H1 (cell line): Measurements from ENCODE around the gene TBC1D23. TPM values are rescaled to one million over a fixed set of nuclear protein-coding genes. Genes with fewer than 3 reads are reported as not detected.

Experiments
- CHD7 ChIP-seq: fragments of 300-600 bp; sonication (generic); IDR thresholded peaks from 2 replicates; pipeline ENCODE4 v1.7.1; 2012; ENCODE audit warnings: low read length, moderate library complexity, mild to moderate bottlenecking, inconsistent platforms; ENCODE audit not compliant: insufficient replicate concordance
- EGR1 ChIP-seq: IDR thresholded peaks from 2 replicates; pipeline ENCODE4 v1.6.1; 2011; ENCODE audit warnings: low read depth, low read length, borderline replicate concordance
- FOSL1 ChIP-seq: IDR thresholded peaks from 2 replicates; pipeline ENCODE4 v1.6.1; 2011; ENCODE audit warnings: mild to moderate bottlenecking, low read depth, low read length, moderate library complexity; ENCODE audit not compliant: insufficient read depth
- GTF2F1 ChIP-seq: IDR thresholded peaks from 2 replicates; pipeline ENCODE4 v1.6.1; 2012; ENCODE audit warnings: low read depth, low read length, improper control_type of control experiment, borderline replicate concordance
- POLR2AphosphoS5 ChIP-seq: IDR thresholded peaks from 2 replicates; pipeline ENCODE4 v1.6.1; 2011; ENCODE audit warnings: low read depth, low read length
- polyA plus RNA-seq, 7 experiments: library from polyadenylated mRNA; depleted of rRNA in 3 of 7; stranded (reverse) in 5 of 7; unstranded in 2 of 7; fragments of >200 nt in 5 of 7; fragments of 200-250 nt in 2 of 7; gene quantifications; 1 replicate in 5 of 7; 2 replicates in 1 of 7; 4 replicates in 1 of 7; pipeline versions ENCODE4 v1.2.1 to v1.2.3, GENCODE V29; 2011 to 2013; ENCODE audit warnings: missing spikeins in 2 of 7, mixed read lengths in 2 of 7
- total RNA-seq: library from RNA; stranded (reverse); fragmentation: NEBNext Ultra II Directional; extraction: Animal tissue kit (Norgen Biotek cat#: 25700); gene quantifications from 2 replicates; pipeline ENCODE4 v1.2.1, GENCODE V29; 2021

Gene TBC1D23
- total and polyA plus RNA-seq, 2 of the 8 experiments (the other 6 are each of a cell fraction or from before 2014, with no cell fraction given): 6.4 to 29.3 TPM

GRCh38 chr3:100358413-100358812 lies 97.6 kb downstream of the TBC1D23 start (continued):
- TF ChIP-seq CHD7: no peak
- TF ChIP-seq GTF2F1: no peak
- no peak for TF ChIP-seq EGR1
- no peak for TF ChIP-seq POLR2AphosphoS5
- no peak for TF ChIP-seq FOSL1
